IPS-20b (cell line): ENCODE results near the gene GRK5.

ENCODE experiments used
- H3K27ac ChIP-seq: one replicate; pipeline ENCODE4 v1.5.1; 2013; ENCODE audit warnings: low read length
- H3K27me3 ChIP-seq: 2 replicates; pipeline ENCODE4 v1.6.1; 2013; ENCODE audit warnings: mild to moderate bottlenecking, low read length, inconsistent platforms; ENCODE audit not compliant: insufficient read depth
- H3K36me3 ChIP-seq: 2 replicates; pipeline ENCODE4 v1.6.1; 2013; ENCODE audit warnings: low read depth, mild to moderate bottlenecking, inconsistent platforms, low read length, moderate library complexity; ENCODE audit not compliant: insufficient read depth
- H3K4me1 ChIP-seq: 2 replicates; pipeline ENCODE4 v1.6.1; 2013; ENCODE audit warnings: mild to moderate bottlenecking, control low read depth, inconsistent platforms, low read length, moderate library complexity; ENCODE audit not compliant: insufficient read depth
- H3K4me3 ChIP-seq: 2 replicates; pipeline ENCODE4 v1.5.1; 2013; ENCODE audit warnings: mild to moderate bottlenecking, low read length, inconsistent platforms
- H3K9ac ChIP-seq: 2 replicates; pipeline ENCODE4 v1.6.1; 2013; ENCODE audit warnings: low read depth, mild to moderate bottlenecking, inconsistent platforms, low read length, moderate library complexity
- H3K9me3 ChIP-seq: 2 replicates; pipeline ENCODE4 v1.6.1; 2013; ENCODE audit warnings: mild to moderate bottlenecking, low read depth, low read length, inconsistent platforms; ENCODE audit not compliant: insufficient read depth

The GRK5 gene

DNA sequence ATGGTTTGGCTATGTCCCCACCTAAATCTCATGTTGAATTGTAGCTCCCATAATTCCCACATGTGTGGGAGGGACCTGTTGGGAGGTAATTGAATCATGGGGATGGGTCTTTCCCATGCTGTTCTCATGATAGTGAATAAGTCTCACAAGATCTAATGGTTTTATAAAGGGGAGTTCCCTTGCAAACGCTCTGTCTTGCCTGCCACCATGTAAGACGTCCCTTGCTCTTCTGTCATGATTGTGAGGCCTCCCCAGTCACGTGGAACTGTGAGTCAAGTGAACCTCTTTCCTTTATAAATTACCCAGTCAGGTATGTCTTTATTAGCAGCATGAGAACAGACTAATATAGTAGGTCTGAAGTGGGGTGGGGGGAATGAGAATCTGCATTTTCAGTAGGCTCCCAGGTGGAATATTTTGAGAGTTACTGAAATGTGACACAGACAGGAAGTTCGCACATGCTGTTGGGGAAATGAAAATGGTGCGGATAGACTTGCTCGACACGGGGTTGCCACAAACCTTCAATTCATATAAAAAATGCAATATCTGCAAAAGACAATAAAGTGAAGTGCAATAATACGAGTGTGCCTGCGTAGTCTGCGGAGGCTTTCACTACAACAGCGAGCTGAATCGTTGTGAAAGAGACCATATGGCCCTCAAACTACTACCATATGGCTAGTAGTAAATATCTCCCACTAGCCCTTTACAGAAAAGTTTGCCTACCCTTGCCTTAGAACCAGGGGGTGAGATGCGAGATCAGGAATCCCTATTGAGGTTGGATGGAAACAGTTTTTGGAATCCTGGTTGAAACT lies 166.1 kb downstream of the GRK5 start:
- H3K4me3 ChIP-seq, result no peak overlapping the region
- H3K36me3 ChIP-seq, result no peaks in the 10 kb centered on the region
- H3K27ac ChIP-seq, result no peak overlapping the region
- H3K9me3 ChIP-seq, result no peaks in the 10 kb centered on the region
- H3K27me3 ChIP-seq, result no peaks in the 10 kb centered on the region
- no peaks in the 10 kb centered on the region for H3K4me1 ChIP-seq
- H3K9ac ChIP-seq, result no peak overlapping the region

DNA sequence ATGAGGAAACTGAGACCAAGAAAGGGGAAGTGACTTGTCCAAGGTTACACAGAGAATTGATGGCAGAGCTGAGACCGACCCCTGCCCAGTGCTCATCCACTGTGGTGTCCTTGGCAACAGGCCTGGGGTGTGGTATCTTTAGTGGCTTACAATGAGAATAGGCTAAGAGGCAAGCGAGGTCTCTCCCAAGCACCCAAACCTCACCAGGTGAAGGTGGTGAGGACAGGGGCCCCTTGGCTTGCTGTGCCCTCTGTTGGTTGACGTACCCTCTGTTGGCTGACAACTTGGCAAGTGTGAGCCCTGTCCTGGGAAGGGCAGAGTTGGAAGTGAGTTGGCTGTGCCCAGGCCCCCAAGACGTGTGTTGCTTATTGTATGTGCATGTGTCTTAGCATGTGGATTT lies 166.9 kb downstream of the GRK5 start:
- Histone ChIP-seq H3K4me1 (no peaks in the 10 kb centered on the region), H3K9ac (no peak overlapping the region), H3K9me3 (no peaks in the 10 kb centered on the region), H3K27me3 (no peaks in the 10 kb centered on the region), H3K27ac (no peak overlapping the region), H3K36me3 (no peaks in the 10 kb centered on the region), H3K4me3 (no peak overlapping the region)

DNA sequence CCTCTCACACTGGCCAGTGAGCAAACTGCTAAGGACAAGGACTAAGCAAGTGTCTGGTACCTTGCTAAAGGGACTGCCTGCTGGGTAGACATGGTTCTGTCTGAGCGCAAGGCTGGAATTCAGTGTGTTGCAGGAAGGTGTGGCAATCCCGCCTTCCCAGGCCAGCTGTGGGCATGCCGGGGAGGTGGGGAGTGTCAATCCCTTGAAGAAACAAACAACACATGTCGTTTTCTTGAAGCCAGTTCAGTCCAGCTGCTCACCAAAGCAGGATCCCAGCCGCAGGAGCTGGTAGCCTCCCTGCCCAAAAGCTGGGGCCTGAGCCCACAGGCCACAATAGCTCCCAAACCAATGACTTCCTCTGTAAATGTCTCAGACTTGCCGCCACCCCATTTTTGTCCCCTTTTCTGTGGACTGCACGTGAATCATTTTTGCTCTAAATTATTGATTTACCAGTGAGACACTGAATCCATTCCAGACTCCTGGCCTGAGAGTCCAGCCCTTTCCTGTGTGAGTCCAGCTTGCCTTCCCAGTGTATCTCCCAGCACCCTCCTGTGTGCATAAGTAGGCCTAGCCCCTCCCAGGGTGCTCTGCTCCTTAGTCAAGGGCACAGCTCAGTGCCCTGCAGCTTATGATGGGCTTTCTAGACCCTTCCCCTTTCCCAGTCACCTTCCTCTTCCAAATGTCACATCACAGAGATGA lies 168.4 kb downstream of the GRK5 start:
- H3K4me3 ChIP-seq, result no peak overlapping the region
- no peaks in the 10 kb centered on the region for H3K4me1 ChIP-seq
- no peaks in the 10 kb centered on the region for H3K27me3 ChIP-seq
- no peaks in the 10 kb centered on the region for H3K9me3 ChIP-seq
- H3K36me3 ChIP-seq, result no peaks in the 10 kb centered on the region
- no peak overlapping the region for H3K9ac ChIP-seq
- H3K27ac ChIP-seq, result no peak overlapping the region

DNA sequence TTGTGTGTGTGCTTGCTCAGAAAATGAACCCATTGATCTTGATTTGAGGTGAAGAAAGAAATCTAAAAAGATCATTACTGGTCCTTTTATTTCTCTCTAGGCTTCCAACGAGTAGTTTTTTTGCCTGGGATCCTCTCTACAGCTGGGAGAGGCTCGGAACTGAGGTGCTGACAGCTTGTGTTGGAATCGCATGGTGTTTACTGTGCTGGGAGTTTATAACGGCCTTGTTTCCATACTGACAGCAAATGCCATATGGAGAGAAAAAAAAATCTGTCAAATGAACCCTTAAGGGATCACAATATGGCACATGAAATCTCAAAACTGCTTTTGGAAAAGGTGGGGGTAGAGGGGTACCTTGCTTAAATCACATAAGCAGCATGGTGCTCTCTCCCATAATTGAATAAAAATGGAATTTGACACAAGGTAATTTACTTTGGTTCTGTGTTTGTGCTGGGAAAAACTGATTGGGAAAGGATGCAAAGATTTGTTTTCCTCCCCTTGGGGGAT lies 170.1 kb downstream of the GRK5 start:
- Histone ChIP-seq H3K27me3 (no peaks in the 10 kb centered on the region), H3K4me3 (no peak overlapping the region), H3K9ac (no peak overlapping the region), H3K36me3 (no peaks in the 10 kb centered on the region), H3K4me1 (no peaks in the 10 kb centered on the region), H3K9me3 (no peaks in the 10 kb centered on the region), H3K27ac (no peak overlapping the region)

DNA sequence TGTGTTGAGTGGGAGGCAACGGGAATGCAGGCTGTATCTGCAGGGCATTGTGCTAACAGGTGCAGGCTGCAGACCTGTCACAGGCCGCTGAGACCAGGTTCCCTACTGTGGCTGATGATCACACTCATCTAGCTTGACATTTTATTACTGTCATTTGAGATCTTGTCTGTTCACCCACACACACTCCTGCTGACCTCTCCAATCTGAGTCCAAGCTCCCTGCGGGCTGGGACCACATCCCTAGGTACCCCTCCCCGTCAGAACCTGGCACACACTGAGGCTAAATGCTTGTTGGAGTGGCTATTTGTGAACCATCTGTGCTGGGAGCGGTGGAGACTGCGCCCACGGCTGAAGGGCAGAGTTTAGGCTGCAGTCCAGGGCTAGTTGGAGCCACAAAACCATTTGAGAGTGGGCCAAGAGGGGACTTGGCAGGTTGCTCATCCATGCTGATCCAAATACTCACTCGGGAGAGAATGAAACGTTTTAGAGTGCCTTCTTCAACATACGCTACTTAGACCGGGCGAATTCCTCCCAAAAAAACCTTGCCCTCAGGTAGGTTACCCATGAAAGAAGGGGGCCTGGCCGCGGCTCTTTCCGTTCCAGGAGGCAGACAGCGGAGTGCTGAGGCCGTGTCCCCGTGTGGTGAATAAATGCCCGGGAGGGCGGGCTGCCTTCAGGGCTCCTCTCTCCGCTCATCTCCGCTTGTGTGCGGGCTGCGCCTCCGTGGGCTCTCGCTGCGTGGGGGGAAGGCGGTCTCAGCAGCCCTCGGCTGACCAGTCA lies 170.8 kb downstream of the GRK5 start:
- Histone ChIP-seq H3K9me3 (no peaks in the 10 kb centered on the region), H3K36me3 (no peaks in the 10 kb centered on the region), H3K27ac (no peak overlapping the region), H3K27me3 (no peaks in the 10 kb centered on the region), H3K4me1 (no peaks in the 10 kb centered on the region), H3K4me3 (no peak overlapping the region), H3K9ac (no peak overlapping the region)

DNA sequence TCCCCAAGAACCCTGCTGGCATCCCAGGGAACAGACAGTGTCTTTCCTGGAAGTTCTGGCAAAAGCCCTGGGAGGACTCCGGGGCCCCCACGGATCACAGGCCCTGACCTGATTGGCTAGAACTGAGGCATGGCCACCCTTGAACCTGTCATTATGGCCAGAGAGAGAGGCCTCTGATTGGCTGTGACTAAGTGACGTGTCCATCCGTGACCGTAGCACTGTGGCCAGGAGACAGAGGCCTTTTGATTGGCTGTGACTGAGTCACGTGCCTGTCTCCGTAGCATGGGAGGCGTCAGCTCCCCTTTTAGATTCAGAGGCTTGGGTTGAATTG lies 171.3 kb downstream of the GRK5 start:
- Histone ChIP-seq H3K4me3 (no peak overlapping the region), H3K27me3 (no peaks in the 10 kb centered on the region), H3K9ac (no peak overlapping the region), H3K9me3 (no peaks in the 10 kb centered on the region), H3K36me3 (no peaks in the 10 kb centered on the region), H3K27ac (no peak overlapping the region), H3K4me1 (no peaks in the 10 kb centered on the region)

DNA sequence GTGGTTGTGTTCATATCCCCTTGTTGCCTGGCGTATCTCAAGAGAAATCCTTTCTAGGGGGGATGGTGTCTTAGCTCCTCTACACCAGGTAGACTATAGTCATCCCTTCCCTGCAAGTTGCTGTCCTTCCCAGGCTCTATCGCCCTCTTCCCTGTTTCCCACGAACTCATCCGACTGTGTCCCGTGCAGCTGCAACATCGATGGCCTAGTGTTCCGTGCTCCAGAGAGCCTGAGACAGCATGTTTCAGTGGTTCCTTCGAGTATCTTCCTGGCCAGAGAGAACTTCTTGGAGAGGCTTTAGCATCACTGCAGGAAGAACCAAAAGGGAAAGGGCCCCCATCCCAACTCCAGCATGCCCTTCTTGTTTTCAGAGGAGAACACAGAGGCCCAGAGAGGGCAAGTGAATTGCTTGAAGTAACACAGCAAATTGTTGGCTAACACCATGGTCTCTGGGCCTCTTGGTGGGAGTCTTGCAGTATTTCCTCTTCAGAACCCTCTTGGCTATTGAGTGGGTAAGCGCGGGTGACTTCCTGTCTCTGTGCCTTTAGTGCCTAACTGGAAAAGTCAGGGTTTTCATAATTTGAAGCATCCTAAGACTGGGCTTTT lies 172.2 kb downstream of the GRK5 start:
- Histone ChIP-seq H3K9me3 (no peaks in the 10 kb centered on the region), H3K4me1 (no peaks in the 10 kb centered on the region)

DNA sequence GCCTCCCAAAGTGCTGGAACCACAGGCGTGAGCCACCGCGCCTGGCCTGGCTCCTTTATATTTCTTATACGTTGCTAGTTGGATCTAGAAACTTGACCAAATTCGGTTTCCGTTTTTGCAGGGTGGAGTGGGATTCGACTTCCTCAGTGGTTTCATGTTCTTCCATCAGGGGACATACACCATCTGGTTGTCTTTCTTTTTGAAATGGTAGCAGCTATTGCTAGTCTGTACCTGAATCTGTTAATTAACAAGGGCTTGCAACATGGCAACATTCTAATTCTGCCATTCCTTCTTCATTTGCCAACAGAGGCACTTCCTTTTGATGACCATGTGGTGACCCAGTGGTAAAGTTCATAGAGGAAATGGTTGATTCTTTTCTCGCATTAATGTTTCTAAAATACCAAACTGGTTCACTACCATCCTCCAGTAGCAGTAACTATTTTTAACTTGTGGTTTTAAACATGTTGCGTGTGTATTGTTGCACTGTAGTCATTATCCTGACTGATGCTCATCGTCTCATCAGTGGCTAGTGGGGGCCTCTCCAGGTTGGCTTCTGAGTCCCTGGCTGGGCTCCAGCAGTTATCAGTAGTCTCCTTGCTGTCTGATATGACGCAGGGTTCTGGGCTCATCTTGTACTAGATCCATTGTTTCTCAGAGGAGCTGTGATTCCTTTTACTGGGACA lies 175.9 kb downstream of the GRK5 start:
- no peak overlapping the region for H3K4me3 ChIP-seq
- H3K4me1 ChIP-seq, result no peaks in the 10 kb centered on the region
- H3K27ac ChIP-seq, result no peak overlapping the region
- no peak overlapping the region for H3K9ac ChIP-seq
- H3K36me3 ChIP-seq, result no peaks in the 10 kb centered on the region
- no peaks in the 10 kb centered on the region for H3K9me3 ChIP-seq
- H3K27me3 ChIP-seq, result no peaks in the 10 kb centered on the region

More for the DNA sequence above, 172.2 kb downstream of the GRK5 start:
- H3K9ac ChIP-seq, result no peak overlapping the region
- H3K27me3 ChIP-seq, result no peaks in the 10 kb centered on the region
- H3K4me3 ChIP-seq, result no peak overlapping the region
- no peaks in the 10 kb centered on the region for H3K36me3 ChIP-seq
- no peak overlapping the region for H3K27ac ChIP-seq

DNA sequence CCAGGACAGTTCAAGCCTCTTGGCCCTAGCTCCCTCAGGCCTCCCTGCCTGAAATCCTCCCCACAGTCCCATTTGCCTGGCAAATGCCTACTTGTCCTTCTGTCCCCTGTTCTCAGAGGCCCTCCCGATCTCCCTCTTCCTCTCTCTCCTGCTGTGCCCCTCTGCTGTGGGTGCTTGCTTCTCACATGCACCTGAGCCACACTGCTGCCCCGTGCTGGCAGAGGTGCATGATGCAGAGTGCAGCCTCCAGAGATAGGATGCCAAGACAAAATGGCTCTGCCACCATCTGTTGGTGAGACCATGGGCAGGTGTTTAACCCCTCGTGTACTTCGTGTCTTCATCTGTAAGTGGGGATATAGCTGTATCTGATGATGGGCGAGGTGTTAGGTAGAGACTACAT lies 176.8 kb downstream of the GRK5 start:
- H3K27ac ChIP-seq, result no peak overlapping the region
- H3K36me3 ChIP-seq, result no peaks in the 10 kb centered on the region
- no peaks in the 10 kb centered on the region for H3K27me3 ChIP-seq
- H3K4me1 ChIP-seq, result no peaks in the 10 kb centered on the region
- no peaks in the 10 kb centered on the region for H3K9me3 ChIP-seq
- H3K9ac ChIP-seq, result no peak overlapping the region
- H3K4me3 ChIP-seq, result no peak overlapping the region

DNA sequence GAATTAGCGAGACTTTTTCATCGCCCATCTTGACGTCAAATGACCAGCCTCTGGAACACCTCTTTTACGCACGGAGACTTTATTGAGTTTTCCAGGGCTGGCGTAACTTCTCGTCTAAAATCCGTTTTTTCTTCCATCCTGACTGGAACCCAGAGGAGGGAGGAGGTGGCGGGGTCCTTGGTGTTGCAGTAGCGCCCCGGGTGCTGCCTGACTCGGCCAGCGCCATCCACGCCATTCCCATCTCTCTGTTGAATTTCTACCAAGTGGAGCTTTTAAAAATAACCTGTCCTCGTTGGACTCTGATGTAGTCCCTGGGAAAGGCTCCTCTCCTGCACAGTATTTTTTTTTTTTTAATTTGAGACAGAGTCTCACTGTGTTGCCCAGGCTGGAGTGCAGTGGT lies 179.3 kb downstream of the GRK5 start:
- Histone ChIP-seq H3K27ac (no peak overlapping the region), H3K4me3 (no peak overlapping the region), H3K4me1 (no peaks in the 10 kb centered on the region), H3K9ac (no peak overlapping the region), H3K27me3 (no peaks in the 10 kb centered on the region), H3K36me3 (no peaks in the 10 kb centered on the region), H3K9me3 (no peaks in the 10 kb centered on the region)

DNA sequence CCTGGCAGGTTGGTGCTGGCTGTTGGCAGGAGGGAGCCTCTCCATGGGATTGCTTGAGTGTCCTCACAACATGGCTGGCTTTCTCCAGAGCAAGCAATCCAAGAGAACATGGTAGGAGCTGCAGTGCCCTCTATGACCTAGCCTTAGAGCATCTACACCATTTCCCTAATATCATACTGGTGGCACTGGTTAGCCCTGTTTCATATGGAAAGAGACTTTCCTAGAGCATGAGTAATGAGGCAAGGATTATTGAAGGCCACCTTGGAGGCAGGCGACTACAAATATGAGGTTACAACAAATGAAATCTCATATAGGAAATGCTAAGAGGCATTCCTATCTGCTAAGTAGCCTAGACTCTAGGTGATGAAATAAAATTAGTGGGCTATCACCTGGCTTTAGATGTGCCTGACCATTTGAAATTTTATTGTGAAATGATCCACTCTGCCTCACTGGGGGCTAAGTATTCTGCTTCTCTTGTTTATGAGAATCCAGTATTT lies 181.5 kb downstream of the GRK5 start:
- Histone ChIP-seq H3K9me3 (no peaks in the 10 kb centered on the region), H3K36me3 (no peaks in the 10 kb centered on the region), H3K9ac (no peak overlapping the region), H3K4me1 (no peaks in the 10 kb centered on the region), H3K4me3 (no peak overlapping the region), H3K27me3 (no peaks in the 10 kb centered on the region), H3K27ac (no peak overlapping the region)
